Activated CD4-positive, alpha-beta T cell treated with anti-CD3 and anti-CD28 coated beads, Interleukin-2, amount 10 ng/mL, durations not matched to agents 24 days and 14 days (primary cell): ENCODE results near the gene CERS3. TPM values are rescaled to one million over a fixed set of nuclear protein-coding genes. Genes with fewer than 3 reads are reported as not detected.

Experiments used
- DNase-seq: peaks from one replicate; pipeline ENCODE4 v3.0.0; 2022
- H3K27ac Mint-ChIP-seq: one replicate; pipeline ENCODE4 v1.8.0; 2022; ENCODE audit warnings: mild to moderate bottlenecking, mixed read lengths
- H3K27me3 Mint-ChIP-seq: one replicate; pipeline ENCODE4 v1.8.0; 2022; ENCODE audit warnings: mixed read lengths
- H3K36me3 Mint-ChIP-seq: one replicate; pipeline ENCODE4 v1.8.0; 2022; ENCODE audit warnings: low read depth, mild to moderate bottlenecking, mixed read lengths
- H3K4me1 Mint-ChIP-seq: one replicate; pipeline ENCODE4 v1.8.0; 2021; ENCODE audit warnings: mixed read lengths
- H3K4me3 Mint-ChIP-seq: one replicate; pipeline ENCODE4 v1.8.0; 2022; ENCODE audit warnings: mild to moderate bottlenecking, moderate library complexity, mixed read lengths
- H3K9me3 Mint-ChIP-seq: one replicate; pipeline ENCODE4 v1.8.0; 2021; ENCODE audit warnings: mixed read lengths
- intact Hi-C: fragments of 100-400 bp; cut with micrococcal nuclease; formaldehyde crosslinking; loops from one replicate; pipeline ENCODE4 v1.15.1; 2023
- total RNA-seq: library from RNA; stranded (reverse); gene quantifications from 2 replicates; pipeline ENCODE4 v1.2.3, GENCODE V29; 2022

Gene CERS3
- total RNA-seq, 1 donor from 2014 or later: 0.40 TPM

GRCh38 chr15:100547961-100548360 lies 19.2 kb upstream of the CERS3 start:
- Mint-ChIP-seq H3K27ac (no peak overlapping the region), H3K4me1 (no peaks in the 10 kb centered on the region), H3K9me3 (no peaks in the 10 kb centered on the region), H3K36me3 (peaks cover 26% of the 10 kb centered on the region), H3K4me3 (no peak overlapping the region), H3K27me3 (no peaks in the 10 kb centered on the region)
- intact Hi-C loops: no loop called here
- no peak for DNase-seq

GRCh38 chr15:100544946-100545345 lies 16.2 kb upstream of the CERS3 start:
- intact Hi-C loops: no loop called here
- H3K9me3 Mint-ChIP-seq: no peaks in the 10 kb centered on the region

GRCh38 chr15:100544338-100544841 lies 15.6 kb upstream of the CERS3 start:
- no peaks in the 10 kb centered on the region for H3K9me3 Mint-ChIP-seq
- DNase-seq: no peak
- intact Hi-C loops: no loop called here

More at GRCh38 chr15:100544946-100545345, 16.2 kb upstream of the CERS3 start:
- Mint-ChIP-seq H3K36me3 (peaks cover 2% of the 10 kb centered on the region), H3K4me3 (no peak overlapping the region), H3K4me1 (no peaks in the 10 kb centered on the region), H3K27ac (no peak overlapping the region), H3K27me3 (no peaks in the 10 kb centered on the region)
- DNase-seq: no peak

GRCh38 chr15:100542290-100542689 lies 13.5 kb upstream of the CERS3 start:
- H3K9me3 Mint-ChIP-seq: peaks cover 6% of the 10 kb centered on the region
- no peak for DNase-seq
- no peaks in the 10 kb centered on the region for H3K36me3 Mint-ChIP-seq
- no peak overlapping the region for H3K27ac Mint-ChIP-seq
- no peaks in the 10 kb centered on the region for H3K4me1 Mint-ChIP-seq
- no peaks in the 10 kb centered on the region for H3K27me3 Mint-ChIP-seq
- intact Hi-C loops: no loop called here
- no peak overlapping the region for H3K4me3 Mint-ChIP-seq

More at GRCh38 chr15:100544338-100544841, 15.6 kb upstream of the CERS3 start:
- no peak overlapping the region for H3K4me3 Mint-ChIP-seq
- H3K27me3 Mint-ChIP-seq: no peaks in the 10 kb centered on the region
- H3K27ac Mint-ChIP-seq: no peak overlapping the region
- H3K4me1 Mint-ChIP-seq: no peaks in the 10 kb centered on the region
- no peaks in the 10 kb centered on the region for H3K36me3 Mint-ChIP-seq

GRCh38 chr15:100537331-100537730 lies 8.6 kb upstream of the CERS3 start:
- Mint-ChIP-seq H3K9me3 (peaks cover 6% of the 10 kb centered on the region), H3K4me1 (no peaks in the 10 kb centered on the region), H3K36me3 (no peaks in the 10 kb centered on the region), H3K27ac (no peak overlapping the region), H3K4me3 (no peak overlapping the region), H3K27me3 (no peaks in the 10 kb centered on the region)
- DNase-seq: no peak
- intact Hi-C loops: no loop called here

GRCh38 chr15:100536733-100537132 lies 8.0 kb upstream of the CERS3 start:
- no peak for DNase-seq
- no peaks in the 10 kb centered on the region for H3K36me3 Mint-ChIP-seq
- H3K27ac Mint-ChIP-seq: no peak overlapping the region
- peaks cover 2% of the 10 kb centered on the region for H3K27me3 Mint-ChIP-seq
- intact Hi-C loops: no loop called here
- no peak overlapping the region for H3K4me3 Mint-ChIP-seq
- H3K4me1 Mint-ChIP-seq: no peaks in the 10 kb centered on the region
- H3K9me3 Mint-ChIP-seq: peaks cover 6% of the 10 kb centered on the region

GRCh38 chr15:100533886-100534285 lies 5.1 kb upstream of the CERS3 start:
- Mint-ChIP-seq H3K4me3 (no peak overlapping the region), H3K9me3 (peaks cover 2% of the 10 kb centered on the region), H3K36me3 (no peaks in the 10 kb centered on the region), H3K27ac (no peak overlapping the region), H3K4me1 (no peaks in the 10 kb centered on the region), H3K27me3 (peaks cover 3% of the 10 kb centered on the region)
- intact Hi-C loops: no loop called here
- no peak for DNase-seq

- no peaks in the 10 kb centered on the region for H3K9me3 Mint-ChIP-seq
These were observed 3.1 kb upstream of the CERS3 start for GRCh38 chr15:100531823-100532327.

GRCh38 chr15:100531204-100531603 lies 2.5 kb upstream of the CERS3 start:
- intact Hi-C loops: no loop called here
- no peaks in the 10 kb centered on the region for H3K36me3 Mint-ChIP-seq
- no peak overlapping the region for H3K27ac Mint-ChIP-seq
- peaks cover 3% of the 10 kb centered on the region for H3K27me3 Mint-ChIP-seq
- H3K4me1 Mint-ChIP-seq: no peaks in the 10 kb centered on the region
- no peak for DNase-seq
- H3K4me3 Mint-ChIP-seq: no peak overlapping the region
- H3K9me3 Mint-ChIP-seq: no peaks in the 10 kb centered on the region

More at GRCh38 chr15:100531823-100532327, 3.1 kb upstream of the CERS3 start:
- H3K36me3 Mint-ChIP-seq: no peaks in the 10 kb centered on the region
- intact Hi-C loops: no loop called here
- no peak for DNase-seq
- no peak overlapping the region for H3K4me3 Mint-ChIP-seq
- peaks cover 3% of the 10 kb centered on the region for H3K27me3 Mint-ChIP-seq
- H3K4me1 Mint-ChIP-seq: no peaks in the 10 kb centered on the region
- H3K27ac Mint-ChIP-seq: no peak overlapping the region

GRCh38 chr15:100529556-100529955 lies 806 bp upstream of the CERS3 start:
- Mint-ChIP-seq H3K9me3 (no peaks in the 10 kb centered on the region), H3K4me3 (no peak overlapping the region), H3K36me3 (no peaks in the 10 kb centered on the region), H3K4me1 (no peaks in the 10 kb centered on the region), H3K27me3 (peaks cover 3% of the 10 kb centered on the region), H3K27ac (no peak overlapping the region)
- DNase-seq: no peak
- intact Hi-C loops: no loop called here

- H3K27ac Mint-ChIP-seq: no peak overlapping the region
- H3K36me3 Mint-ChIP-seq: peaks cover 3% of the 10 kb centered on the region
- peaks cover 2% of the 10 kb centered on the region for H3K27me3 Mint-ChIP-seq
- intact Hi-C loops: no loop called here
- H3K9me3 Mint-ChIP-seq: peaks cover 8% of the 10 kb centered on the region
- H3K4me1 Mint-ChIP-seq: peaks cover 3% of the 10 kb centered on the region
- no peak for DNase-seq
- H3K4me3 Mint-ChIP-seq: no peak overlapping the region
These were observed 2.7 kb downstream of the CERS3 start for GRCh38 chr15:100526027-100526481.

GRCh38 chr15:100525436-100525835 lies 3.3 kb downstream of the CERS3 start:
- Mint-ChIP-seq H3K4me3 (no peak overlapping the region), H3K9me3 (peaks cover 8% of the 10 kb centered on the region), H3K27ac (no peak overlapping the region), H3K36me3 (peaks cover 3% of the 10 kb centered on the region), H3K27me3 (peaks cover 2% of the 10 kb centered on the region), H3K4me1 (peaks cover 8% of the 10 kb centered on the region)
- DNase-seq: no peak
- intact Hi-C loops: no loop called here

- H3K4me1 Mint-ChIP-seq: peaks cover 17% of the 10 kb centered on the region
- H3K36me3 Mint-ChIP-seq: peaks cover 3% of the 10 kb centered on the region
- DNase-seq: no peak
- H3K4me3 Mint-ChIP-seq: no peak overlapping the region
- H3K9me3 Mint-ChIP-seq: peaks cover 8% of the 10 kb centered on the region
- peaks cover 2% of the 10 kb centered on the region for H3K27me3 Mint-ChIP-seq
- H3K27ac Mint-ChIP-seq: no peak overlapping the region
- intact Hi-C loops: no loop called here
These were observed 4.4 kb downstream of the CERS3 start for GRCh38 chr15:100524326-100524725.

- Mint-ChIP-seq H3K27me3 (peaks cover 2% of the 10 kb centered on the region), H3K4me1 (peaks cover 17% of the 10 kb centered on the region), H3K27ac (no peak overlapping the region), H3K9me3 (peaks cover 8% of the 10 kb centered on the region), H3K36me3 (peaks cover 3% of the 10 kb centered on the region), H3K4me3 (no peak overlapping the region)
- intact Hi-C loops: no loop called here
- DNase-seq: no peak
These were observed 6.8 kb downstream of the CERS3 start for GRCh38 chr15:100521907-100522306.
